HepG2 (cell line): ENCODE results near the gene SPATA13. TPM values are rescaled to one million over a fixed set of nuclear protein-coding genes. Genes with fewer than 3 reads are reported as not detected.

ENCODE experiments used
- ATAC-seq: fragments of 200-7000 bp; cut with Tn5 transposase; 3 replicates; pipeline ENCODE4 v1.9.1; 2020; ENCODE audit warnings: mild to moderate bottlenecking, moderate library complexity
- BruUV-seq: library from RNA; stranded (reverse); fragments of 400-500 nt; replicated peaks from 2 replicates; lab custom pipeline; 2021; lab: Mats Ljungman, UMichigan
- CTCF ChIA-PET: fragments of 300-600 bp; formaldehyde crosslinking; extraction: SDS; loops from one replicate; lab custom pipeline; 2021; ENCODE audit warnings: low total read pairs, inconsistent platforms, low intra/inter-chr PET ratio; lab: Yijun Ruan, JAX
- POLR2A ChIA-PET: fragments of 350-600 bp; sonication (Branson Sonifier 250); formaldehyde crosslinking; loops from one replicate; lab custom pipeline; 2020; ENCODE audit warnings: antibody characterized with exemption, inconsistent platforms; lab: Yijun Ruan, JAX
- DNase-seq: peaks from one replicate; pipeline ENCODE4 v3.0.0-alpha.2; 2015; ENCODE audit warnings: low spot score
- FAIRE-seq: peaks from 3 replicates; lab custom pipeline; 2011; peaks lifted over from hg19 to GRCh38; lab: Jason Lieb, UNC
- H2AFZ ChIP-seq: one replicate; pipeline ENCODE4 v1.6.1; 2011; ENCODE audit warnings: low read length, inconsistent platforms
- H3K27ac ChIP-seq: fragments of 300-600 bp; 3 replicates; pipeline ENCODE4 v1.8.0; 2011; ENCODE audit warnings: mixed run types, mild to moderate bottlenecking, mixed read lengths, low read length, inconsistent platforms; ENCODE audit not compliant: insufficient read depth; ENCODE audit errors: extremely low read length
- H3K27me3 ChIP-seq, 2 experiments: fragments of 200-600 bp in 1 of 2; 2 replicates in 1 of 2; 3 replicates in 1 of 2; pipeline versions ENCODE4 v1.6.0 to v1.8.0; 2011; ENCODE audit warnings: low read length in 2 of 2, mild to moderate bottlenecking in 2 of 2, moderate library complexity in 2 of 2, inconsistent platforms in 1 of 2; ENCODE audit not compliant: insufficient read depth in 2 of 2, control insufficient read depth in 1 of 2
- H3K36me3 ChIP-seq, 2 experiments: fragments of 200-600 bp in 1 of 2; replicated peaks in 1 of 2; 2 replicates in 1 of 2; 3 replicates in 1 of 2; pipeline versions ENCODE4 v1.5.1 to v1.8.0; 2011; ENCODE audit warnings: low read length in 2 of 2, inconsistent platforms in 1 of 2; ENCODE audit not compliant: insufficient read depth in 2 of 2, control insufficient read depth in 1 of 2
- H3K4me1 ChIP-seq: 2 replicates; pipeline ENCODE4 v1.5.1; 2012; ENCODE audit warnings: low read length, inconsistent platforms; ENCODE audit not compliant: insufficient read depth
- H3K4me2 ChIP-seq: 2 replicates; pipeline ENCODE4 v1.6.0; 2011; ENCODE audit warnings: low read depth, low read length, inconsistent platforms
- H3K4me3 ChIP-seq, 3 experiments: fragments of 200-600 bp in 1 of 3; sonication (generic), shearing (Covaris generic) in 1 of 3; replicated peaks in 1 of 3; 2 replicates each; pipeline ENCODE4 v1.5.1; 2011 to 2016; ENCODE audit warnings: low read length in 3 of 3, inconsistent platforms in 2 of 3, low read depth in 2 of 3, mild to moderate bottlenecking in 2 of 3, control low read depth in 1 of 3, mixed read lengths in 1 of 3; ENCODE audit not compliant: insufficient read depth in 1 of 3
- H3K79me2 ChIP-seq: one replicate; pipeline ENCODE4 v1.6.1; 2011; ENCODE audit warnings: low read length, inconsistent platforms; ENCODE audit not compliant: insufficient read depth
- H3K9ac ChIP-seq: 2 replicates; pipeline ENCODE4 v1.6.0; 2011; ENCODE audit warnings: mild to moderate bottlenecking, low read depth, low read length, inconsistent platforms; ENCODE audit not compliant: insufficient read depth
- H3K9me3 ChIP-seq: 2 replicates; pipeline ENCODE4 v1.5.1; 2012; ENCODE audit warnings: mild to moderate bottlenecking, low read length
- H4K20me1 ChIP-seq: 2 replicates; pipeline ENCODE4 v1.6.0; 2011; ENCODE audit warnings: inconsistent platforms, mild to moderate bottlenecking, low read length, moderate library complexity; ENCODE audit not compliant: insufficient read depth
- ARHGAP35 ChIP-seq: sonication (generic); formaldehyde crosslinking; IDR thresholded peaks from 2 replicates; pipeline ENCODE4 v1.9.0; 2022; ENCODE audit warnings: mild to moderate bottlenecking, inconsistent platforms, moderate library complexity, missing genetic modification reagents, borderline replicate concordance
- ATF7 ChIP-seq, 2 experiments: fragments of 450-650 bp in 1 of 2; sonication (generic) in 1 of 2; formaldehyde crosslinking in 1 of 2; IDR thresholded peaks; 2 replicates each; pipeline versions ENCODE4 v1.4.0 to v1.6.1; 2016 to 2020; ENCODE audit warnings: antibody characterized with exemption in 1 of 2, mild to moderate bottlenecking in 1 of 2, missing genetic modification reagents in 1 of 2
- BCLAF1 ChIP-seq: fragments of 450-650 bp; IDR thresholded peaks from 2 replicates; pipeline ENCODE4 v1.6.1; 2017; ENCODE audit warnings: mild to moderate bottlenecking
- MAZ ChIP-seq, 2 experiments: sonication (generic) in 1 of 2; formaldehyde crosslinking in 1 of 2; IDR thresholded peaks; 2 replicates each; pipeline versions ENCODE4 v1.5.0 to v1.6.1; 2012 to 2020; ENCODE audit warnings: low read depth in 2 of 2, mild to moderate bottlenecking in 2 of 2, borderline replicate concordance in 1 of 2, improper control_type of control experiment in 1 of 2, low read length in 1 of 2, missing genetic modification reagents in 1 of 2, moderate library complexity in 1 of 2
- MIER2 ChIP-seq: IDR thresholded peaks from 2 replicates; pipeline ENCODE4 v1.6.1; 2016; ENCODE audit warnings: missing biosample characterization, missing genetic modification reagents
- TEAD2 ChIP-seq: sonication (generic); formaldehyde crosslinking; IDR thresholded peaks from 2 replicates; pipeline ENCODE4 v1.9.0; 2021; ENCODE audit warnings: missing genetic modification reagents
- ZNF577 ChIP-seq: sonication (generic); formaldehyde crosslinking; IDR thresholded peaks from 2 replicates; pipeline ENCODE4 v1.4.0; 2020; ENCODE audit warnings: mild to moderate bottlenecking, low read depth, missing genetic modification reagents, borderline replicate concordance
- WGBS: methylation state at CpG from one replicate; pipeline ENCODE4 v1.1.6; 2017; ENCODE audit warnings: low lambda C conversion rate; 5-methylcytosine and 5-hydroxymethylcytosine counted together
- in situ Hi-C: cut with HindIII; loops from 2 replicates; pipeline ENCODE4 v1.10.0; 2017; ENCODE audit warnings: low pct_unique_long_range_greater_than_20kb; ENCODE audit not compliant: extremely low pct_ligation_motif_present
- intact Hi-C: fragments of 100-400 bp; cut with micrococcal nuclease; formaldehyde crosslinking; loops from one replicate; pipeline ENCODE4 v1.10.0; 2022; ENCODE audit not compliant: unreplicated experiment
- polyA plus RNA-seq, 8 experiments: library from polyadenylated mRNA; depleted of rRNA in 3 of 8; stranded (reverse) in 7 of 8; unstranded in 1 of 8; fragments of >200 nt; fragmentation: Illumina TruSeq in 4 of 8; extraction: Trizol in 4 of 8; gene quantifications; 2 replicates each; pipeline versions ENCODE4 v1.2.1 to v1.2.3, GENCODE V29; 2011 to 2016; ENCODE audit warnings: low read depth in 4 of 8, missing spikeins in 1 of 8, mixed read lengths in 1 of 8; ENCODE audit not compliant: insufficient read depth in 1 of 8
- total RNA-seq, 5 experiments: library from RNA; depleted of rRNA; stranded (reverse); fragments of >200 nt; fragmentation: Illumina TruSeq; extraction: Trizol; gene quantifications; 2 replicates each; pipeline ENCODE4 v1.2.3, GENCODE V29; 2016; ENCODE audit warnings: low read depth in 1 of 5

SPATA13 gene
- total and polyA plus RNA-seq, 2 of the 13 experiments (the other 11 are each of a cell fraction or from before 2014, with no cell fraction given) = 11.3 to 14.2 TPM

DNA sequence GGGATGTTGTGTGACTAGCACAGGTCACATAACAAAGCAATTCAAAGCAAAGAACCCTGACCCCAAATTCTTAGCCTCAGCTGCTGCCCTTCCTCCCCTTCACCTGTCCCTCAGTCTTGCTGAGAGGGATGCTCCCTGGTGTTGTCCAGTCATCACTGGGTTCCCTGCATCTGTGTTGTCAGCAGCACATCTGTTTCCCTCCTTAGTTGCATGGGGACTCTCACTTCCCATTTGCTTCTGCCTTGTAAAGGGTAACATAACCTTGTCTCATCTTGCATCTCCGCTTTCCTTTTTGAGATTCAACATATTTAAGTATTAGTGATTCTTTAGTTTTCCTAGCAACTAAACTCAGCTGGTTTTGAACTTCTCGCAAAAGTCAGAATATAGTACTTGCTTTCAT lies 54.0 kb downstream of the SPATA13 start:
- in situ Hi-C loops = no loop called here
- CTCF ChIA-PET = no interaction called here
- peaks cover 77% of the 10 kb centered on the region for H3K4me1 ChIP-seq

GRCh38 chr13:24215126-24215525 lies 54.6 kb downstream of the SPATA13 start:
- FAIRE-seq = no peak
- no peak for ATAC-seq
- H3K4me2 ChIP-seq = no peak overlapping the region
- no peak overlapping the region for H3K27ac ChIP-seq
- H3K79me2 ChIP-seq = peaks cover 27% of the 10 kb centered on the region
- H3K9me3 ChIP-seq = no peaks in the 10 kb centered on the region
- H3K4me1 ChIP-seq = peaks cover 83% of the 10 kb centered on the region
- intact Hi-C loops = loop anchor here (5.0 kb wide), 1 partner anchor 108 kb away; no protein-coding TSS in a partner anchor
- no TSS peak for BruUV-seq
- no peaks in the 10 kb centered on the region for H4K20me1 ChIP-seq
- 95% methylated on average over 1 of the region's 1 CpG for WGBS
- in situ Hi-C loops = no loop called here
- no peak overlapping the region for H3K9ac ChIP-seq
- H3K36me3 ChIP-seq = peaks cover 0 to 1% of the 10 kb centered on the region in 2 experiments; a peak in 1 of 5 replicates
- TF ChIP-seq BCLAF1 (no peak), MIER2 (CRISPR knock-in tag) (no peak)
- no peak overlapping the region for H2AFZ ChIP-seq
- ChIA-PET POLR2A (no interaction called here), CTCF (no interaction called here)
- no peaks in the 10 kb centered on the region for H3K27me3 ChIP-seq
- no peak overlapping the region for H3K4me3 ChIP-seq
- DNase-seq = no peak

More for the DNA sequence above, 54.0 kb downstream of the SPATA13 start:
- Histone ChIP-seq H2AFZ (no peak overlapping the region), H4K20me1 (no peaks in the 10 kb centered on the region), H3K9ac (no peak overlapping the region), H3K27ac (no peak overlapping the region), H3K36me3 (peaks cover 0 to 1% of the 10 kb centered on the region in 2 experiments; a peak in 1 of 5 replicates), H3K79me2 (peaks cover 31% of the 10 kb centered on the region), H3K27me3 (no peaks in the 10 kb centered on the region), H3K9me3 (no peaks in the 10 kb centered on the region), H3K4me3 (no peak overlapping the region), H3K4me2 (no peak overlapping the region)
- POLR2A ChIA-PET = no interaction called here
- intact Hi-C loops = no loop called here
- 99% methylated on average over 2 of the region's 2 CpGs for whole genome bisulfite sequencing
- DNase-seq (no peak), ATAC-seq (no peak), FAIRE-seq (no peak)
- no TSS peak for BruUV-seq
- TF ChIP-seq MAZ (IDR thresholded peaks at IDR 0.05; ENCODE audit: borderline replicate concordance, low read depth, low read length) (no peak), MAZ (CRISPR knock-in tag; IDR thresholded peaks at IDR 0.05; ENCODE audit: low read depth) (no peak), ARHGAP35 (CRISPR knock-in tag) (no peak), ZNF577 (no peak), ATF7 (IDR thresholded peaks at IDR 0.05) (no peak), ATF7 (CRISPR knock-in tag; IDR thresholded peaks at IDR 0.05) (no peak), TEAD2 (no peak)
